ENCODE data around the gene FGR.
"Not testable (repeated sequence)": the region's sequence is repeated elsewhere in the genome, so short reads cannot be mapped to it uniquely, and the experiment has no call there.

The FGR gene

GRCh38 chr1:27659497-27660299 is 24.7 kb upstream of the FGR start:
- DNase-seq (ENCODE audit: low read depth), result peak; percentile 78

GRCh38 chr1:27658951-27659496 is 24.0 kb upstream of the FGR start:
- DNase-seq (ENCODE audit: low read depth), result peak; percentile 44

- DNase-seq (ENCODE audit: low read depth), result peak; percentile 47
These were observed 21.3 kb upstream of the FGR start for GRCh38 chr1:27656157-27656893.

GRCh38 chr1:27655151-27655937 is 20.4 kb upstream of the FGR start:
- DNase-seq (ENCODE audit: low read depth), result no peak

GRCh38 chr1:27652111-27652864 is 17.3 kb upstream of the FGR start:
- DNase-seq (ENCODE audit: low read depth), result no peak

GRCh38 chr1:27650539-27651175 is 15.7 kb upstream of the FGR start:
- DNase-seq (ENCODE audit: low read depth), result peak; percentile 59

- no peak for DNase-seq (ENCODE audit: low read depth)
These were observed 15.2 kb upstream of the FGR start for GRCh38 chr1:27650171-27650538.

- no peak for DNase-seq (ENCODE audit: low read depth)
These were observed 14.3 kb upstream of the FGR start for GRCh38 chr1:27649306-27649635.

GRCh38 chr1:27648602-27649305 is 13.8 kb upstream of the FGR start:
- DNase-seq (ENCODE audit: low read depth), result no peak

GRCh38 chr1:27647328-27647727 is 12.3 kb upstream of the FGR start:
- no peak for DNase-seq (ENCODE audit: low read depth)

GRCh38 chr1:27646676-27647075 is 11.7 kb upstream of the FGR start:
- no peak for DNase-seq (ENCODE audit: low read depth)

- no peak for DNase-seq (ENCODE audit: low read depth)
These were observed 10.1 kb upstream of the FGR start for GRCh38 chr1:27645071-27645415.

- DNase-seq (ENCODE audit: low read depth), result no peak
These were observed 9.5 kb upstream of the FGR start for GRCh38 chr1:27644369-27645070.

GRCh38 chr1:27643600-27644368 is 8.8 kb upstream of the FGR start:
- peak; percentile 62 for DNase-seq (ENCODE audit: low read depth)

- DNase-seq (ENCODE audit: low read depth), result not testable (repeated sequence)
These were observed 5.5 kb upstream of the FGR start for GRCh38 chr1:27640514-27640913.

GRCh38 chr1:27638805-27639204 is 3.8 kb upstream of the FGR start:
- no peak for DNase-seq (ENCODE audit: low read depth)

- DNase-seq (ENCODE audit: low read depth), result no peak
These were observed 3.2 kb upstream of the FGR start for GRCh38 chr1:27638047-27638734.

GRCh38 chr1:27635396-27636142 is 584 bp upstream of the FGR start:
- DNase-seq (ENCODE audit: low read depth), result no peak
